AG04449 (cell line): Measurements from ENCODE around the gene EIF1AY.
"Not testable (repeated sequence)": the region's sequence is repeated elsewhere in the genome, so short reads cannot be mapped to it uniquely, and the experiment has no call there.

Experiments
- CTCF ChIA-PET: fragments of 350-600 bp; formaldehyde crosslinking; extraction: SDS; loops from one replicate; lab custom pipeline; 2021; ENCODE audit warnings: antibody characterized with exemption; lab: Yijun Ruan, JAX
- POLR2A ChIA-PET: fragments of 400-600, 350-600 bp; formaldehyde crosslinking; extraction: SDS; loops from one replicate; lab custom pipeline; 2020; ENCODE audit warnings: antibody characterized with exemption, inconsistent platforms; lab: Yijun Ruan, JAX
- DNase-seq: peaks from one replicate; pipeline ENCODE4 v3.0.0-alpha.2; 2010; ENCODE audit warnings: low read depth, low spot score
- H3K4me3 ChIP-seq: 2 replicates; pipeline ENCODE4 v1.5.1; 2011; ENCODE audit warnings: low read depth, mild to moderate bottlenecking, control low read depth, low read length
- CTCF ChIP-seq: IDR thresholded peaks from one replicate; pipeline ENCODE4 v1.5.1; 2011; ENCODE audit warnings: mild to moderate bottlenecking, moderate library complexity, low read length, control low read depth, inconsistent platforms; ENCODE audit not compliant: insufficient read depth; ENCODE audit errors: missing control alignments

The EIF1AY gene

GRCh38 chrY:20549289-20549688 lies 26.3 kb upstream of the EIF1AY start:
- H3K4me3 ChIP-seq = no peak overlapping the region
- DNase-seq = no peak
- no peak for TF ChIP-seq CTCF
- ChIA-PET CTCF (no interaction called here), POLR2A (no interaction called here)

GRCh38 chrY:20551840-20552239 lies 23.7 kb upstream of the EIF1AY start:
- ChIA-PET CTCF (no interaction called here), POLR2A (no interaction called here)
- H3K4me3 ChIP-seq = no peak overlapping the region
- TF ChIP-seq CTCF = no peak
- DNase-seq = no peak

- CTCF ChIA-PET, DNase-seq, POLR2A ChIA-PET, H3K4me3 ChIP-seq: not testable (repeated sequence)
Measured at GRCh38 chrY:20552764-20553323, 22.7 kb upstream of the EIF1AY start.

GRCh38 chrY:20555820-20556219 lies 19.8 kb upstream of the EIF1AY start:
- CTCF ChIA-PET = no interaction called here
- DNase-seq = no peak
- no peak overlapping the region for H3K4me3 ChIP-seq
- POLR2A ChIA-PET = no interaction called here
- no peak for TF ChIP-seq CTCF

DNA sequence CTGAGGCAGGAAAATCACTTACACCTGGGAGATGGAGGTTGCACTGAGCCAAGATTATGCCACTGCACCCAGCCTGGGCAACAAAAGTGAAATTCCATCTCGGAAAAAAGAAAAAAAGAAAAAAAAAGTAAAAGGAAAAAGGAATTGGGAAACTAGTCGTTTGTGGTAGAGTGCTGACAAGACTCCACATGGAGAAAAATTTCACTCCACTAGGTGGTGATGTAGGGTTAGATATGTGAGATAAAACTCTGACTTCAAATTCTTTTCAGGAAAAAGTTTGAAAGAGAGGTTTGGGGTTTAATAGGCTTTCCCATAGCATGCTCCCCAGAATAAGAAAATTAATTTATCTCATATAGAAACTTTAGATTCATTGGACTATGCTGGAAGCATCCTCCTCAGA lies 16.9 kb upstream of the EIF1AY start:
- DNase-seq = no peak
- ChIA-PET CTCF (no interaction called here), POLR2A (no interaction called here)
- no peak overlapping the region for H3K4me3 ChIP-seq
- peak; percentile 7 for TF ChIP-seq CTCF

- CTCF ChIA-PET = no interaction called here
- POLR2A ChIA-PET = no interaction called here
- DNase-seq = no peak
- no peak overlapping the region for H3K4me3 ChIP-seq
- TF ChIP-seq CTCF = no peak
Measured at GRCh38 chrY:20559873-20560512, 15.6 kb upstream of the EIF1AY start.

DNA sequence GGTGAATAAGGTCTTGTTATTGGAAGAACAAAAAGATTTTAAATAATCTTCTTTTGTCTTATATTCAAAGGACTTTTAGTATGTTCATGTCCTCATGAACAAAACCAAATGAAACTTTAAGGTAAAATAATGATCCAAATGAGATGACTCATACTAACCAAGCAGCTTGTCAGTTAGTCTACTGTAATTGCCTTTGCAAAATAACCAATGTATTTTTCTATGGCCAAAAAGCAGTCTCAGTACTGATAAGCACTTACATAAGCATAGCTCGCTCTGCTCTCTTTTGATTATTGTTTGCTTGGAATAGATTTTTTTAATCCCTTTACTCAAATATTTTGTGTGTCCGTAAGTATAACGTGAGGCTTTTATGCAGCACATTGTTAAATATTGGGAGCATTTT lies 4.3 kb upstream of the EIF1AY start:
- DNase-seq = no peak
- TF ChIP-seq CTCF = no peak
- ChIA-PET POLR2A (no interaction called here), CTCF (no interaction called here)
- H3K4me3 ChIP-seq = no peak overlapping the region
